HG03575 (cell line): ENCODE measurements around the gene RAB6A.
"Not testable (repeated sequence)": the region's sequence is repeated elsewhere in the genome, so short reads cannot be mapped to it uniquely, and the experiment has no call there.

Experiments
- ATAC-seq: cut with Tn5 transposase; IDR thresholded peaks from one replicate; pipeline ENCODE4 v1.9.1; 2021; ENCODE audit not compliant: unreplicated experiment, insufficient number of reproducible peaks, low FRiP score; ENCODE audit errors: extremely low read depth

The RAB6A gene

DNA sequence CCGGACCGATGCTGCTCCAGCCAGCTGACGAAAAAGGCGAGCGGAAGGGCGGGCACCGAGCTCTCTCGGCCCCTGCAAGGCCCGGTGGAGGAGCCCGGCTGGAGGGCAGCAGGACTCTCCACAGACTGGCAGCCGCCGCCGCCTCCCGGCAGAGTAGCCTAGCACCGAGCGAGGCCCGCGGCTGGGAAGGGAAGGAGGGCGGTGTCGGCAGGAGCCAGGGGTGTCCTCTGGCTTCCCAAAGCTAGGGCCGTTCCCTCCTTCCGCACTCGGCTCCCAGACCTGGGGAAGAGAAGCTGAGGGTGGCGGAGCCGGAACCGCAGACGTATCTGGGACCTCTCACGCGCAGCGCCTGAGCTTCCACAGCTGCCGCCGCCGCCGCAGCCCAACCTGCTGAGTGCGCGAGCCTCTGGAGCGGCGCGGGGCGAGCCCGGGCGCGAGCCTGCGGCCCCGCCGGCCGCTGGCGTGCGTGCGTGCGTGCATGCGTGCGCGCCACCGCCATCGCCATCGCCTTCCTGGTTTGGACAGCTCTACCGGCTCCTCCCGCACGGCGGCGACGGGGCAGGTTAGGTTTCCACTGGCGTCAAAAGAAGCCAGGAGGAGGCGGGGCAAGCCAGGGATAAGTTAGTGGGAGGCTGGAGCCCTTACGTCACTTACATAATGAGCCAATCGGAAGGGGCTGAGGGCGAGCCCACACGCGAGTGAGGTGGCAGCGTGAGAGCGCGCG, at the start of gene RAB6A:
TSS of gene RAB6A (minus strand) at position 396 of the 724 bp plus-strand sequence. CDS start 439 bp downstream, outside the sequence.
- ATAC-seq: peak; percentile 69

DNA sequence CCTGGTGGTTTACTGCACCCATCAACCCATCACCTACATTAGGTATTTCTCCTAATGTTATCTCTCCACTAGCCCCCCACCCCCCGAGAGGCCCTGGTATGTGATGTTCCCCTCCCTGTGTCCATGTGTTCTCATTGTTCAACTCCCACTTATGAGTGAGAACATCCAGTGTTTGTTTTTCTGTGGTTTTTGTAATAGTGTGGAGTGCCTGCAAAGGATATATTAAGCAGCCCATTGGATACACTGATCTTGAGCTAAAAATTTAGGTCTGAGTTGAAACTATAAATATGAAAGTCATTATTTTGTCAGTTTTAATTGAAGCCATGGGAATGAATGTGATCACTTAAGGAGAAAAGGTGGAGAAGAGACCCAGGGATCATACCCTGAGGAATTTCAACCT, 49.8 kb upstream of the RAB6A start:
- ATAC-seq: no peak

DNA sequence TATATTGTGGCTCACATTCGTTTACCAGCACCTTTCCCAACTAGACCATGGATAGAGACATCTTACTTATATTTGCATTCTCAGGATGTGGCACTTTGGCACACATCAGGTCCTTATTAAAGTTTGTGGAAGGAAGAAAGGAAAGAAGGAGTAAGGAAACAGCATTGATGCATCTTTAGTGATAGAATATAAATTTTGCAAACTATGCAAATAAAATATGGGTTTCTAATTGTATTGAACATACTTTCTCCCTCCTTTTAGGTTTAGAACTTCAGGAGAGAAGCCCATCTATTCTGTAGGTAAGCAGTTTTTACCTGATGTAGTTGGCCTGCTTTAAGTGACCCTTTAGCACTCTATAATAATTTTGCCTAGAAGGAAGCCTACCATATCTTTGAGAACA, 47.2 kb upstream of the RAB6A start:
- no peak for ATAC-seq

DNA sequence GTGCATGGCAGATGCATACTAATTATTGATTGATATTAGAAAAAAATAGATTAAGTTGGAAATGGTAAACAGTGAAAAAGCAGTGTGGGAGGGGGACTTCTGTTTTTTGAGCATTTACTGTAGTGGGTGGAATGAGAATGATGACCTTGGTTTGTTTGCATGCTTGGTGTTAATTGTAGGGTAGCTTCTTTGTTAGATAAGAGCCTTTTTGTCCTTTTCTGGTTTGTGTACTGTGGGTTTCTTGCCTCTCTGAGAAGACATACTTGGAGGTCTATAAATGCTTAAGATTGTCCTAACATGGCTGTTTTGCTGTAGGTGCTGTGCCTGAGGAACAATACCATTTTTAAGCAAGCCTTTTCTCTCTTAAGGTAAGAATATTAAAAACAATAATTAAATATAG, 43.8 kb upstream of the RAB6A start:
- ATAC-seq: no peak

DNA sequence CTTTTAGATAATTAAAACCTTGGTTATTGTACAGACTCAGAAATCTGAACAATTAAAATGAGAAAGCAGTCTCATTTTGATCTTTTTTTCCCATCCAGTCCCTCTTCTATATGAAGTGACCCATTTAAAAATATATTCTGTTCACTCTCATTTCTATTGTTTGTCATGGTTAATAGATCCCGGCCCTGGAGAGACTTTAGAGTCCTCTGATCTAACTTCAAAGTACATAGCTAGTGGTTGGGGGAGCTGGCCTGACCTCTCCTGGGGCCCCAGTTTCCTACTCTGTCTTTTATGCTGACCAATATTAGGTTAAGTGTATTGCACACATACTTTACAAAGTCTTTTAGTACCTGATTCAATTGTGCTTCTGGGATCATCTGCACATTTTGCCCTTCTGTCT, 40.3 kb upstream of the RAB6A start:
- ATAC-seq: no peak

DNA sequence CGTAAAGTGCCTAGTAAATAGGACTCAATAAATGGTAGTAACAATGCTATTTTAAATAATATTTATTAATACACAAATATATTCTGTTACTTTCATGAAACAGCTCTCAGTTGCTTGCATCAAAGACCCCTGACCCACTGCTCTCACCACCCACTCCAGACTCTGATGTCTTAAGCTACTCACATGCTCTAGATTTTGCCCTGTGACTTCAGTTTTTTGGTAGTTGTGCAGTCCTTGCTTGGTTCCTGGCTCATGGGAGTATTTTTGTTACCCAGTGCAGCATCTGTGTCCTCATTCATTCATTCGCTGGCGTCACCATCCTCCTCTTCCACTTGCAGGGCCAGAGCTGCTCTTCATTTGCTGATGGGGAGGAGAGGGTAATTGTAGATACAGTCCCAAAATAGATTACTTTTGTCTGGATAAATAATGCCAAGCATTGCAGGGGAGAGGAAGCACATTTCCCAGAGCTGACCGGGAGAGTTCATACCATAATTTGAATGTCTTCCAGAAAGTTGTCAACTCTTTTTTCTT, 39.5 kb upstream of the RAB6A start:
- ATAC-seq: no peak

DNA sequence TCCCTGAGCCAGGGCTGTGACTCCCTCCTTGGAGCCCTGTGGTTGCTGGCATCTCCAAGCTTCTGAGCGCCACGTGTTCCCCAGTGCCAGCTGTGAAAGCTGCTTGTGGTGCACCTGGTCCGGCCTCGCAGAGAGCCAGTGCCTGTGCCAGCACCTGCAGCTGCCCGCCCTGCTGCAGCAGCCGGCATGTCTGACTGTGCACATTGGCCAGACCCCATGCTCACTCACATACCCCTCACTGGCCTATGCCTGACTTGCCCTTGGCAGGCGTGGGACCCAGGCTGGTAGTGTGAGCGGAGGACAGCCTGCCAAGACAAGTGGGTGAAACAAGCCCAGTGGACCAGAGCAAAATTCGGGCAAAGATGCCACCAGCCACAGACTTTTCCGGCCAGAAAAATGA, 36.6 kb upstream of the RAB6A start:
- no peak for ATAC-seq

DNA sequence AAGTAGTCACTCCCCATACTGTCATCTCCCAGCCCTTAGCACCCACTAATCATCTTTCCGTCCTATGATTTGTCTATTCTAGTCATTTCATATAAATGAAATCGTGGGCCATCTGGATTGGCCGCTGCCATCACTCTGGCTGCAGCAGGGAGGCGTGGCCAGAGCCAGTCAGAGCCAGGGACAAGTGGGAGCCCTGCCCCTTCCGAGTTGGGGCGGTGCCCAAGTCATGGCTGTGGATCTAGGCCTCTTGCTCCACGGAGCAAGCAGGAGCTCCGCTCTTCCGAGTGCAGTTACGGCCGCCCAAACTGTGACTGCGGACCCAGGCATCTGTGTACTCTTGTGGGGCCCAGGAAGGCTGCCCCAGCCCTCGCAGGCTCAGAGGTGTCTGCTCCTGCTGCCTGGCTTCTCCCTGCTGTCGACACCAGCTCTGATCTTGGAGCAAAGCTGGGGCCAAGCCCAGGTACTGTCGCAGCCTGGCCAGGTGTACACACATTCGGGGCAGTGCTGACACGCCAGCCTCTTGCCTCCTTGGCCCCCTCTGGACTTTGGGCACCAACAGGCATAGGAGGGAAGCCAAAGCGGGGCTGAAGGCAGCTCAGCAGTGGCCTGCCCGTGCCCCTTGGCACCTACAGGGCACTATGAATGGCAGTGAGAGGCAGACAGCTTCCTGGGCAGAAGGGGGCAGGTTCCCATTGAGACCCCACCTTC, 35.2 kb upstream of the RAB6A start:
- ATAC-seq: no peak

DNA sequence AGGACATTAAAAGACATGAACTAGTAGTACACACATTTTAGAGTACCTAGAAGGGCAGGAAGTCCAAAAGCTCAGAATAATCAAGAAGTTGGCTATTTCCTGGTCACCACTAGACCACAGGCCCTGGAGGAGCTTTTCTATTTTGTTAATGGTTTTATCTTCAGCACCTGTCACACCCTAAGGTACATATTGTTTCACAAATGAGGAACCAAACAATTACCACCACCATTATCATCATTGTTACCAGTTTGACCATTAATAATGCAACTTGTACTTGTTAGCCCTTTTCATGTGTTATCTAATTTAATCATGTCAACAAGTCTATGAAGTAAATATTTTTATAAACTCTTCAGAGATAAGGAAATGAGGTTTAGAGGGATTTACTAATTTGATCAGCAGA, 31.7 kb upstream of the RAB6A start:
- ATAC-seq: no peak

DNA sequence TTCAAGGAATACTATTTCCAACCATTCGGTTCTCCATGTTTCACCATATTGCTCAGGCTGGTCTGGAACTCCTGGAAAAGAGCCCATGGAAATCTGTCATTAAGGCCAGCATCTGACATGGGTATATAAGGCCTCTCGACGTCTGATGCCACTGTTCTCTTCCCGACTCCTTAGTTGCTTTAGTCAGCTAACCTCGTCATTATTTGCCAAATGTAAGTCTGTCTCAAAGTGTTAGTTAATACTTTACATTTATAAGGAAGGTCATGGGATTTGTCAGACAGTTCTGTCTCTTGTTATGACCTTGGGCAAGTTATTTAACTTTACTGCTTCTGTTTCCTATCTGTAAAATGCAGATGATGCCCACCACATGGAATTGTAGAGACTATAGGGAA, 28.4 kb upstream of the RAB6A start:
- ATAC-seq: no peak

DNA sequence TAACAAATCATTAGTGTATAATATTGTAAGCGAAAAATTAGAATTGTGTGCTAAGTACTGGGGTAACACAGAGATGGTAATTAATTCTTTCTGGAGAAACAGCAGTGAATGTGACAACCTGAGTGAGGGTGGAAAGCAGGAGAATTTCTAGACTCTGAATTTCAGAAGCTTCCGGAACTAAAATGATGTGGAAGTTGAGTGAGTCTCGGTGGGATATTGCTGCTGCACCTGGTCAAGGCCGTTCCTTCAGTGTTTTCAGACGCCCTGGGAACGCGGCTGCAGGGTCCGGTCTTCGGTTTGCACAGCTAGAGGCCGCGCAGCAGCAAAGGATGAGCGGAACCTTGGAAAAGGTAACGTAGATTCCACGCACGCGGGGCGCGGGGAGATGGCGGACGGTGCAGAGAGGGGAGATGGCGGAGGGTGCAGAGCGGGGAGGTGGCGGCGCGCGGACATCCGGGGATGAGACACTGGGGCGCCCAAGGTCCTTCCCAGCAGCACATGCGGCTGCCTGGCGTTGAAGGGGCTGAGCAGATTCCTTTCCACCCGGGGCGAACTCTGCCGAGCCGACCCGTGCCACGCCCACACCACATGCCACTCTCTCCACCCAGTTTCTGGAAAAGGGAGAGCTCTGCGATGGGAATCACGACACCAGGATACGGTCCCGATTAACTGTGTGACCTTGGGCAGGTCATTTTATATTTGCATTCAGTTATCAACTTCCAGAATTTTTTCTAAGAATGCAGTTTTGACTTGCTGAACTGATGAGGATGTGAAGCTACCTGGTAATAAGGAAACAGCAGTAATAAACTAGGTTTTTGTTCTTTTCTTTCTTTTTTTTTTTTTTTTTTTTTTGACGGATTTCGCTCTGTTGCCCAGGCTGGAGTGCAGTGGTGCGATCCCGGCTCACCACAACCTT, 27.0 kb upstream of the RAB6A start, which contains the start of gene MRPL48:
TSS of gene MRPL48 (plus strand) at position 232 of the 916 bp plus-strand sequence. CDS start at position 330, 98 bp downstream.
- ATAC-seq: peak; percentile 46

DNA sequence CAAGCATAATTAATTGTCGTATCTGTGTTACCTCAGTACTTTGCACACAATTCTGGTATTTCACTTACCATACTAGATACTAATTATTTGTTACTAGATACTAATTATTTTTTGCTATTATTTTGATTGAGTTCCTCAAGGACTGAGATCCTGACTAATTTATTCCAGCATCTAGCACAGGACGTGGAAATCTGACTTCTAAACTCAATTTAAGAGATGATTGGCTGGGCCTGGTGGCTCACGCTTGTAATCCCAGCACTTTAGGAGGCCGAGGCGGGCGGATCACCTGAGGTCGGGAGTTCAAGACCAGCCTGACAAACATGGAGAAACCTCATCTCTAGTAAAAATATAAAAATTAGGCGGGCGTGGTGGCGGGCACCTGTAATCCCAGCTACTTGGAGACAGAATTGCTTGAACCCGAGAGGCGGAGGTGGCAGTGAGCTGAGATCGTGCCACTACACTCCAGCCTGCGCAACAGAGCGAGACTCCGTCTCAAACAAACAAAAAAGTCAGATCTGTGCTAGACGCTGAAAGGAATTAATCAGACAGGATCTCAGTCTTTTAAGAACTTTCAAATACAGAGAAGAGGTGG, 26.3 kb upstream of the RAB6A start:
- ATAC-seq: no peak

DNA sequence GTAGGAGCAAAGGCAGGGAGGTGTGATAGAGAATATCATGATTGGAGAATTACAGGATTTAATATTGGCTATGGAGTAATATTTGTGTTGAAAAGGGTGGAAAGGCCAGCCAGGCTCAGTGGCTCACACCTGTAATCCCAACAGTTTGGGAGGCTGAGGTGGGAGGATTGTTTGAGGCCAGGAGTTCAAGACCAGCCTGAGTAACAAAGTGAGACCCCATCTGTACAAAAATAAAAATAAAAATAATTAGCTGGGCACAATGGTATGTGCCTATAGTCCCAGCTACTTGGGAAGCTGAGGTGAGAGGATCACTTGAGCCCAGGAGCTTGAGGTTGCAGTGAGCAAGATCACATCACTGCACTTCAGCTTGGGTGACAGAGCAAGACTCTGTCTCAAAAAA, 24.6 kb upstream of the RAB6A start:
- ATAC-seq: not testable (repeated sequence)

DNA sequence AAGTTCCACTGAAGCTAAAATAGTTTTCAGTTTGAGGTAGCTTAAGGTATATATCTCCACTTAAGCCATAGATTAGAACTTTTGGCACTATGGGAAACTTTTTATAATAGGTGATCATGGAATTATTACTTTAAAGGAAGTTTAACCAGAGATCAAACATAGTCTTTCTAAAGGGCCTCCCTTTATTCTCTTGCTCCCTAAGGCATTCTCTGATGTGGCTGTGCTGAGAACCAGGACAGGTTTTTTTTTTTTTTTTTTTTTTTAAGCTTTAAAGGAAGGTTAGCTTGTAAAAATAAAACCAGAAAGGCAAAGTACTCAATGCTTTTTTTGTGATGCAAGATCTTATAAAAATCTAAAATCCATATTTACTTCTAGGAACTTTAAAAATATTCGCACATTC, 23.9 kb upstream of the RAB6A start:
- ATAC-seq: no peak

DNA sequence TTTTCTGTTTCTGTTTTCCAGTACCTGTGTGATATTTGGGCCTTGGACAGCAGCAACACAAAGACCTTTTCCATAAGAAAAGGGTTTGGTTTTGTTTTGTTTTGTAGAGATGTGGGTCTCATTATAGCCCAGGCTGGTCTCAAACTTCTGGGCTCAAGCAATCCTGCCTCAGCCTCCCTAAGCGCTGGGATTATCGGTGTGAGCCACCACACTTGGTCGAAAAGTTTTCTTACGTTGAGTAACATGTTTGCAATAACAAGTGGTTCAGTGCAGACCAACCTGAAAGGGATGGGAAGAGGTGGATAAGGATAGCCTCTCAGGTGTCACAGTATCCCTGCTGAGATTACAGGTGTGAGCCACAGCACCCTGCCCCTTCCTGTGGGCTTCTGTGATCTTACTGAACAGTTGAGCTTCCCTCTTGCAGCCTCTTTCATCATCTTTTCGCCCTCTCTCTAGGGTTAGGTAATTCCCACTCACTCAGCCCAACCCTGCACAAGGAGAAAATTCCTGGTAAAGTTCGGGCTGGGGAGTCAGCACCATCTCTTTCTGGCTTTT, 23.3 kb upstream of the RAB6A start:
- ATAC-seq: no peak

DNA sequence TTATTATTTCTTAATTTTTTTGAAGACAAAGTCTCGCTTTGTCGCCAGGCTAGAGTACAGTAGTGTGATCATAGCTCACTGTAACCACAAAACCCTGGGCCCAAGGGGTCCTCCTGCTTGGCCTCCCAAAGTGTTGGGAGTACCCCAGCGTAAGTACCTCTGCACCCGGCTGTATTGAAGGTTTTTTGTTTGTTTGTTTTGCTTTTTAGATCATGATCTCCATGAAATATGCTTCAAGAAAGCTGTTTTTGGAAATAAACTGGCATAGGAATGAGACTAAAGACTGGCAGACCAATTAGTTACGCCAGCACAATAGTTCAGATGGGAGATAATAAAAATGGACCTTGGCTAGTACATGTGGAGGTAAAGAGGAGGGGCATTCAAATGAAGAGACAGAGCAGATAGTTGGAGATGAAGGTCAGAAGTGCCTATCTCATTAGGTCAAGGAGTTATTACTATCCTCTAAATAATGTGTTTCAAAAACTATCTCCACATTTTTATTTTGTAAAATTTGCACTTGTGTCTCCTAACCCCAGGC, 22.7 kb upstream of the RAB6A start:
- ATAC-seq: no peak

DNA sequence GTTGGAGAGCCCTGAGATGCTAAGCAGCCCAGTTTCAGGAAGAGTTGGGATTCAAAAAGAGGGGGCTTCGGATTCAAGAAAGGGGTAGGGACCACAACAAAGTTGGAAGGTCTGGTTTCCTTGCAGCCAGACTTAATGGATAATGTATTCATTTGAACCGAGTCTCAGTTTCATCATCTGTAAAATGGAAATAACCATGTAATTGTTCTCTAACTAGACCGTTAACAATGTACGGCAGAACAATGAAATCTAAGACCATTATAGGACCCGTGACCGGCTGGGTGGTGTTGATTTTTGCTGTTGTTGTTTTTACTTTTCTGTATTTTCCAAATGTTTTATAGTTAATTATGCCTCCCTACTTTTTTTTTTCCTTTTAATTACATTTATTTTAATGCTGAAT, 20.4 kb upstream of the RAB6A start:
- no peak for ATAC-seq

DNA sequence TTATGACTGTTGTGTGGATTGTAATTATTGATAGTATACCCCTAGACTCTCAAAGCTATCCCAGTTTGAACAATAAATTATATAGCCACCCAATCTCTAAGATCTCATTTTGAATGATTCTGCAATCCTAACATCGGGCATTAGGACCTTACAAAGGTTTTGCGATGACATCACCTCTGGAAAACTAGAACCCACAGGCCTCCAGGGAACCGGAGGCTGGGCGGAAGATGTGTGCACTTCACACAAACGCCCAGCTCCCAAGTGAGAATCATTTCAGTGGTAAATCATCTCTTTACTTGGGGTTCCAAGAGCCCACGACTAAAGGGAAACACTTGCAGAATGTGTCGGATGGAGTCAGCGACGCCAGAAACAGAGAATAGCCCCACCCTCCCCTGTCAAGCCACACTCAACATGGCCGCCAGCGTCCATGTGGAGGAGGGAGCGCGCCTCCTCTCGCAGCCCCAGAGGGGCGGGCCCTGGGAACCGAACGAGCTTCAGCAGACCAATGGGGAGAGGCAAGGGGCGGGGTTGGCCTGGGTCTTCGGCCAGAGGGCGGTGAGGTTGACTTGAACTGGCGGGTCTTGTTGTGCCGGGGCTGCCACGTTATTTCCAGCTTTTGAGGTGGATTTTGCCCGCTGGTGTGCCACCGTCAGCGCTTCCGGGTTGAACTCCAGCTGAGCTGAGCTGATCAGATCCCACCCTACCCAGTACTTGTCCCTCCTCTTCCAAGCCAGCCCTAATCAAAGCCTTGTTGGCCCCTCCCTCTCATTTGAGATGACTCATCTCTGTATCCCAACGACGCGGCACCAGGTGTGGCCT, 18.4 kb upstream of the RAB6A start:
- peak; percentile 78 for ATAC-seq
